ENCODE data around the gene CHST8. TPM values are rescaled to one million over a fixed set of nuclear protein-coding genes. Genes with fewer than 3 reads are reported as not detected.

The CHST8 gene
- total and polyA plus RNA-seq, 2 of the 13 experiments (the other 11 are each of a cell fraction or from before 2014, with no cell fraction given), result not detected

GRCh38 chr19:33587150-33587549, 34.6 kb upstream of the CHST8 start:
- ATAC-seq (no peak), DNase-seq (ENCODE audit: low spot score) (no peak), FAIRE-seq (no peak)
- 0% methylated on average over 2 of the region's 2 CpGs for WGBS (ENCODE audit: low lambda C conversion rate)
- in situ Hi-C loops (cut with HindIII; ENCODE audit: extremely low pct_ligation_motif_present, low pct_unique_long_range_greater_than_20kb) (no loop called here), intact Hi-C loops (cut with micrococcal nuclease; ENCODE audit: unreplicated experiment) (no loop called here)
- peaks cover 2 to 5% of the 10 kb centered on the region in 2 experiments; a peak in 2 of 5 replicates for H3K27me3 ChIP-seq (ENCODE audit: control insufficient read depth in 1 of 2, insufficient read depth in 2 of 2, low read length in 2 of 2)
- TF ChIP-seq ZNF431 (CRISPR knock-in tag; IDR thresholded peaks at IDR 0.05; ENCODE audit: borderline replicate concordance, low read depth), result no peak
- no peak for TF ChIP-seq REL (CRISPR knock-in tag; conservative IDR thresholded peaks at IDR 0.05)
- TF ChIP-seq EHMT2 (IDR thresholded peaks at IDR 0.05; ENCODE audit: borderline replicate concordance, low read depth, low read length), result no peak
- TF ChIP-seq RCOR2 (CRISPR knock-in tag; IDR thresholded peaks at IDR 0.05), result no peak
- no peak for TF ChIP-seq ARNT2 (CRISPR knock-in tag; IDR thresholded peaks at IDR 0.05; ENCODE audit: low read depth)
- POLR2A ChIA-PET, result no interaction called here
- CTCF ChIA-PET (ENCODE audit: low intra/inter-chr PET ratio, low total read pairs), result no interaction called here
- H3K9me3 ChIP-seq (ENCODE audit: low read length), result peaks cover 9% of the 10 kb centered on the region
- no TSS peak for BruUV-seq (replicated peaks)
- no peak overlapping the region for H3K27ac ChIP-seq (ENCODE audit: extremely low read length, insufficient read depth, low read length)
- H3K9ac ChIP-seq (ENCODE audit: insufficient read depth, low read depth, low read length), result no peak overlapping the region
- no peaks in the 10 kb centered on the region for H3K79me2 ChIP-seq (ENCODE audit: insufficient read depth, low read length)
- no peaks in the 10 kb centered on the region for H3K36me3 ChIP-seq (replicated peaks in 1 of 2; ENCODE audit: control insufficient read depth in 1 of 2, insufficient read depth in 2 of 2, low read length in 2 of 2)
- H3K4me2 ChIP-seq (ENCODE audit: low read depth, low read length), result no peak overlapping the region
- no peak overlapping the region for H3K4me3 ChIP-seq (replicated peaks in 1 of 3; ENCODE audit: insufficient read depth in 1 of 3, low read depth in 2 of 3, low read length in 3 of 3)
- H4K20me1 ChIP-seq (ENCODE audit: insufficient read depth, low read length), result no peaks in the 10 kb centered on the region
- H3K4me1 ChIP-seq (ENCODE audit: insufficient read depth, low read length), result no peaks in the 10 kb centered on the region
- H2AFZ ChIP-seq (ENCODE audit: low read length), result no peak overlapping the region

- in situ Hi-C loops (cut with HindIII; ENCODE audit: extremely low pct_ligation_motif_present, low pct_unique_long_range_greater_than_20kb), result no loop called here
Observed at GRCh38 chr19:33590224-33590623, 31.5 kb upstream of the CHST8 start.

More at GRCh38 chr19:33590224-33590623, 31.5 kb upstream of the CHST8 start:
- DNase-seq (ENCODE audit: low spot score) (no peak), FAIRE-seq (no peak), ATAC-seq (no peak)
- no peak overlapping the region for H3K9ac ChIP-seq (ENCODE audit: insufficient read depth, low read depth, low read length)
- H3K36me3 ChIP-seq (replicated peaks in 1 of 2; ENCODE audit: control insufficient read depth in 1 of 2, insufficient read depth in 2 of 2, low read length in 2 of 2), result no peaks in the 10 kb centered on the region
- no peak overlapping the region for H3K4me2 ChIP-seq (ENCODE audit: low read depth, low read length)
- no TSS peak for BruUV-seq (replicated peaks)
- peaks cover 0 to 1% of the 10 kb centered on the region in 2 experiments; a peak in 1 of 5 replicates for H3K27me3 ChIP-seq (ENCODE audit: control insufficient read depth in 1 of 2, insufficient read depth in 2 of 2, low read length in 2 of 2)
- no peak overlapping the region for H3K27ac ChIP-seq (ENCODE audit: extremely low read length, insufficient read depth, low read length)
- H3K4me3 ChIP-seq (replicated peaks in 1 of 3; ENCODE audit: insufficient read depth in 1 of 3, low read depth in 2 of 3, low read length in 3 of 3), result no peak overlapping the region
- H3K4me1 ChIP-seq (ENCODE audit: insufficient read depth, low read length), result no peaks in the 10 kb centered on the region
- H3K9me3 ChIP-seq (ENCODE audit: low read length), result peaks cover 9% of the 10 kb centered on the region
- POLR2A ChIA-PET, result no interaction called here
- CTCF ChIA-PET (ENCODE audit: low intra/inter-chr PET ratio, low total read pairs), result no interaction called here
- no peaks in the 10 kb centered on the region for H4K20me1 ChIP-seq (ENCODE audit: insufficient read depth, low read length)
- intact Hi-C loops (cut with micrococcal nuclease; ENCODE audit: unreplicated experiment), result no loop called here
- TF ChIP-seq POGZ (CRISPR knock-in tag; IDR thresholded peaks at IDR 0.05) (no peak), IRF9 (CRISPR knock-in tag; IDR thresholded peaks at IDR 0.05; ENCODE audit: borderline replicate concordance) (no peak)
- TF ChIP-seq, protein P1, sequence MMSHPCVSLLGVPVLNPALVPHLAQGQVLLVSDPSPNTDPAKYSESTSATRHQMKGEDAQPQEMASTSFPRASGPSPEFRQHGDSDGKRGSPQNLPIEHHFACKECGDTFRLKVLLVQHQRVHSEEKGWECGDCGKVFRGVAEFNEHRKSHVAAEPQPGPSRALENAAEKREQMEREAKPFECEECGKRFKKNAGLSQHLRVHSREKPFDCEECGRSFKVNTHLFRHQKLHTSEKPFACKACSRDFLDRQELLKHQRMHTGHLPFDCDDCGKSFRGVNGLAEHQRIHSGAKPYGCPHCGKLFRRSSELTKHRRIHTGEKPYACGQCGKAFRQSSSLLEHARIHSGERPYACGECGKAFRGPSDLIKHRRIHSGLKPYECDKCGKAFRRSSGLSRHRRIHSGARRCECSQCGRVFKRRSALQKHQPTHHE (CRISPR knock-in tag; IDR thresholded peaks at IDR 0.05; ENCODE audit: borderline replicate concordance), result no peak
- H2AFZ ChIP-seq (ENCODE audit: low read length), result no peak overlapping the region
- no peaks in the 10 kb centered on the region for H3K79me2 ChIP-seq (ENCODE audit: insufficient read depth, low read length)
- 5% methylated on average over 1 of the region's 1 CpG for WGBS (ENCODE audit: low lambda C conversion rate)

All from HepG2 (cell line).